Activated B cell treated with CpG ODN at 0.5 μM for 24 hours (primary cell): ENCODE measurements around the gene MED16. TPM values are rescaled to one million over a fixed set of nuclear protein-coding genes. Genes with fewer than 3 reads are reported as not detected.

Experiments used
- ATAC-seq: fragments of 200-7000 bp; cut with Tn5 transposase; one replicate; pipeline ENCODE4 v1.10.0; 2021; ENCODE audit warnings: low read depth, mild to moderate bottlenecking, moderate library complexity
- CTCF ChIA-PET: fragments of 350-600 bp; sonication (Branson Sonifier 250); formaldehyde crosslinking; loops from one replicate; lab custom pipeline; 2021; ENCODE audit warnings: antibody characterized with exemption; lab: Charles Lee
- POLR2A ChIA-PET: fragments of 350-600 bp; sonication (Branson Sonifier 250); formaldehyde crosslinking; loops from one replicate; lab custom pipeline; 2021; ENCODE audit warnings: antibody characterized with exemption; lab: Charles Lee
- DNase-seq: peaks from one replicate; pipeline ENCODE4 v3.0.0; 2022
- H3K27ac Mint-ChIP-seq: one replicate; pipeline ENCODE4 v1.8.0; 2020; ENCODE audit warnings: mixed read lengths
- H3K27me3 Mint-ChIP-seq: one replicate; pipeline ENCODE4 v1.8.0; 2021; ENCODE audit warnings: mixed read lengths
- H3K36me3 Mint-ChIP-seq: one replicate; pipeline ENCODE4 v1.8.0; 2021; ENCODE audit warnings: low read depth, mixed read lengths
- H3K4me1 Mint-ChIP-seq: one replicate; pipeline ENCODE4 v1.8.0; 2021; ENCODE audit warnings: mixed read lengths
- H3K4me3 Mint-ChIP-seq: one replicate; pipeline ENCODE4 v1.8.0; 2020; ENCODE audit warnings: mild to moderate bottlenecking, mixed read lengths
- H3K9me3 Mint-ChIP-seq: one replicate; pipeline ENCODE4 v1.8.0; 2020; ENCODE audit warnings: mixed read lengths
- intact Hi-C: fragments of 100-400 bp; cut with micrococcal nuclease; formaldehyde crosslinking; loops from one replicate; pipeline ENCODE4 v1.15.1; 2024
- total RNA-seq: library from RNA; stranded (reverse); gene quantifications from 2 replicates; pipeline ENCODE4 v1.2.3, GENCODE V29; 2022
- TF ChIP-seq, protein P1 (sequence below): fragments of 200-600 bp; IDR thresholded peaks from one replicate; pipeline ENCODE4 v1.8.0; 2022; ENCODE audit warnings: antibody characterized with exemption, mild to moderate bottlenecking

The MED16 gene
- total RNA-seq, 1 donor from 2014 or later = 79.3 TPM

DNA sequence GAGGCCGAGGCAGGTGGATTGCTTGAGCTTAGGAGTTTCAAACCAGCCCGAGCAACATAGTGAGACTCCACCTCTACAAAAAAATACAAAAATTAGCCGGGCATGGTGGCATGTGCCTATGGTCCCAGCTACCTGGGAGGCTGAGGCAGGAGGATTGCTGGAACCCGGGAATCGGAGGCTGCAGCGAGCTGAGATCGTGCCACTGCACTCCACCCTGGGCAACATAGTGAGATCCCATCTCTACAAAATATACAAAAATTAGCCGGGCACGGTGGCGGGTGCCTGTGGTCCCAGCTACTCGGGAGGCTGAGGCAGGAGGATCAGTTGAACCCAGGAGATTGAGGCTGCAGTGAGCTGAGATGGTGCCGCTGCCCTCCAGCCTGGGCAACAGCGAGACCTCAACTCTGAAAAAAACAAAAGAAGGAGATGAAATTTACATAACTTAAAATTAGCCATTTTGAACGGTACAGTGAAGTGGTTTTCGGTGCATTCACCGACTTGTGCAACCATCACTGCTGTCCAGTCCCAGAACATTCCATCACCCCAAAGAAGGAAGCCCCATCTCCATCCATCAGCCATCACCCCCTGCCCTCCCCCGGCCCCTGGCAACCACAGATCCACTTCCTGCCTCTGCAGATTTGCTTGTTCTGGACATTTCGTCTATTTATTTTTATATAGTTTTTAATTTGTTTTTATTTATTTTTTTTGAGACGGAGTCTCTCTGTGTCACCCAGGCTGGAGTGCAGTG lies 66.9 kb downstream of the MED16 start:
- ChIA-PET POLR2A (no interaction called here), CTCF (no interaction called here)
- TF ChIP-seq, protein P1, sequence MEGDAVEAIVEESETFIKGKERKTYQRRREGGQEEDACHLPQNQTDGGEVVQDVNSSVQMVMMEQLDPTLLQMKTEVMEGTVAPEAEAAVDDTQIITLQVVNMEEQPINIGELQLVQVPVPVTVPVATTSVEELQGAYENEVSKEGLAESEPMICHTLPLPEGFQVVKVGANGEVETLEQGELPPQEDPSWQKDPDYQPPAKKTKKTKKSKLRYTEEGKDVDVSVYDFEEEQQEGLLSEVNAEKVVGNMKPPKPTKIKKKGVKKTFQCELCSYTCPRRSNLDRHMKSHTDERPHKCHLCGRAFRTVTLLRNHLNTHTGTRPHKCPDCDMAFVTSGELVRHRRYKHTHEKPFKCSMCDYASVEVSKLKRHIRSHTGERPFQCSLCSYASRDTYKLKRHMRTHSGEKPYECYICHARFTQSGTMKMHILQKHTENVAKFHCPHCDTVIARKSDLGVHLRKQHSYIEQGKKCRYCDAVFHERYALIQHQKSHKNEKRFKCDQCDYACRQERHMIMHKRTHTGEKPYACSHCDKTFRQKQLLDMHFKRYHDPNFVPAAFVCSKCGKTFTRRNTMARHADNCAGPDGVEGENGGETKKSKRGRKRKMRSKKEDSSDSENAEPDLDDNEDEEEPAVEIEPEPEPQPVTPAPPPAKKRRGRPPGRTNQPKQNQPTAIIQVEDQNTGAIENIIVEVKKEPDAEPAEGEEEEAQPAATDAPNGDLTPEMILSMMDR = no peak
- Mint-ChIP-seq H3K9me3 (no peaks in the 10 kb centered on the region), H3K4me1 (no peaks in the 10 kb centered on the region), H3K4me3 (no peak overlapping the region), H3K27ac (no peak overlapping the region), H3K36me3 (no peaks in the 10 kb centered on the region), H3K27me3 (peaks cover 16% of the 10 kb centered on the region)
- intact Hi-C loops = no loop called here
- ATAC-seq (no peak), DNase-seq (no peak)

DNA sequence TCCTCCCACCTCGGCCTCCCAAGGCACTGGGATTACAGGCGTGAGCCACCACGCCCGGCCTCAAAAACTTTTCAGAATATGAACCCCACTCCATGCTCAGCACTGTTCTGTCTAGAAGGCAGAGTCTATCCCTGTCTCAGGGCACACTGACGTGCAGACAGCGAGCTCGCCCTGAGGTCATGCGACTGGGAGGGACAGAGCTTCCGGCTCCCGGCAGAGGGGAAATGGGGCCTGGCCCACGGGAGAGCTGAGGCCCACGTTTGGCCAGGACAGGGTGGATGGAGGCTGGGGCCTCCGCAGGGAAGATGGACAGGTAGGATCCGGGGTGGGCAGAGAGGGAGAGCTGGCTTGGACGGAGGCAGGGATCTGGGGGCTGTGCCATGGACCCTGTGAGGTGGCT lies 68.1 kb downstream of the MED16 start:
- H3K9me3 Mint-ChIP-seq = no peaks in the 10 kb centered on the region
- no peak for DNase-seq
- ChIA-PET CTCF (interaction anchor here (1.0 kb wide), 1 partner anchor 8 kb away, joined by 3 read pairs; no protein-coding TSS in a partner anchor), POLR2A (no interaction called here)
- intact Hi-C loops = no loop called here
- H3K36me3 Mint-ChIP-seq = no peaks in the 10 kb centered on the region
- no peak overlapping the region for H3K27ac Mint-ChIP-seq
- H3K27me3 Mint-ChIP-seq = peaks cover 14% of the 10 kb centered on the region
- no peak overlapping the region for H3K4me3 Mint-ChIP-seq
- TF ChIP-seq, protein P1 = no peak
- no peaks in the 10 kb centered on the region for H3K4me1 Mint-ChIP-seq
- ATAC-seq = no peak

DNA sequence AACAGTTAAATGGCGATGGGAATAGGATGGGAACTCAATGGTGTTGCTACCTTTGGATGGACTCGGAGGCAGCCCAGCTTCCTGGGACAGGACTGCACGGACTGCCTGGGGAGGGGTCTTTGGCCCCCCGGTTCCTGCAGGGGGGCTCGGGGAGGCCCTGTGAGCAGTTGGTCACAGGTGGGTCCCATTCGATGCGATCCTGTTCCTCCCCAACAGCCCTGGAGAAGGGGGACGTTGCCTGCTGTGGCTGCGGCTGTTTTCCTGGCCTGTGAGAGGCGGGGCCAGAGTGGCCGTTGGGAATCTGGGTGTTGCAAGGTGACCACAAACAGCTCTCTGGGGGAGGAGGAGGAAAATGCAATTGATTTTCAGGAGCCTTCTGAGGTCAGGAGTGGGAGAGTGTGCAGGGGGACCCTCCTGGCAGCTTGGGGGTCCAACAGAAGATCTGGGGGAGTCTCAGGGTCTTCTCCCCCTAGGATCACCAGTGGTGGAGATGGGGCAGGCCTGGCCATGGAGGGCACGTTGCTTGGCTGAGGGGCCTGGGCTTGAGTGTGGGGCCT lies 69.3 kb downstream of the MED16 start:
- no peak for DNase-seq
- no peak for ATAC-seq
- intact Hi-C loops = no loop called here
- TF ChIP-seq, protein P1 = no peak
- ChIA-PET CTCF (no interaction called here), POLR2A (no interaction called here)
- Mint-ChIP-seq H3K4me1 (no peaks in the 10 kb centered on the region), H3K36me3 (no peaks in the 10 kb centered on the region), H3K27ac (no peak overlapping the region), H3K4me3 (no peak overlapping the region), H3K9me3 (no peaks in the 10 kb centered on the region), H3K27me3 (peaks cover 11% of the 10 kb centered on the region)

DNA sequence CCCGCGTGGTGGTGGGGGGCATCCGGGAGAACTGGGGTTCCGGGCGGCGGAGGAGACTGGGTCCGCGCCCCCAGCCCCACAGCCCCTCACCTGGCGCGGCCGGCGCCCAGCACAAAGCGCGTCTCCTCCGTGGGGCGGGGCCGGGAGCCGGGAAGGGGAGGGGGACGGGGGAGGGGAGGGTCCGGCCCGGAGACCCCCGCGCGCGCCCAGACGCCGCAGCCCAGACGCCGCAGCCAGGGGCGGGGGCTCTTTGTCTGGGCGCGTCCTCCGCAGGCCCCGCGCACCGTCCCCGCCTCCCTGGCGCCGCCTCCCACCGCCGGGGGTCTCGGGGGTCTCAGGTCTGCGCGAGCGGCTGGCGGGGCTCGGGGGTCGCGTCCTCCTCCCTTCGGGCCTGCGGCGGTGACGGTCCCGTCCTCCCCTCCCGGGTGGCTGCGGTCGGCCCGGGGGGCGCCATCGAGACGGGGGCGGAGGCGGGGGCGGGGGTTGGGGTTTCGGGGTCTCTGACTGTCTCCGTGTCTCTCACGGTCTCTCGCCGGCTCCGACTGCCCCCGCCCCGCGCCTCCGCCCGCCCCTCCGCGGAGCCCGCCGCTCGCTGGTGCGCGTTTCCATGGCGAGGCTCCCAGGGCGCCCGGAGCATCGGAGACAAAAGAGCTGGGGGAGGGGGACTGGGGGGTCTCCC lies 71.0 kb downstream of the MED16 start, which contains the start of gene PLPPR3:
PLPPR3 (minus strand) TSS at position 131 of the 679 bp plus-strand sequence. CDS start 396 bp downstream, outside the sequence.
- no peak for DNase-seq
- H3K27ac Mint-ChIP-seq = no peak within 1 kb of the TSS

More for the DNA sequence above, 71.0 kb downstream of the MED16 start, which contains the start of gene PLPPR3:
- ChIA-PET POLR2A (no interaction called here), CTCF (no interaction called here)
- no peak within 1 kb of the TSS for H3K4me3 Mint-ChIP-seq
- TF ChIP-seq, protein P1 = no peak
- H3K4me1 Mint-ChIP-seq = no peaks in the 10 kb centered on the region
- no peaks in the 10 kb centered on the region for H3K9me3 Mint-ChIP-seq
- peaks cover 11% of the 10 kb centered on the region for H3K27me3 Mint-ChIP-seq
- intact Hi-C loops = no loop called here
- ATAC-seq = no peak
- H3K36me3 Mint-ChIP-seq = no peaks in the 10 kb centered on the region
